Heart left ventricle (tissue), 16 donors: ENCODE data around the gene ARHGAP12. TPM values are rescaled to one million over a fixed set of nuclear protein-coding genes. Genes with fewer than 3 reads are reported as not detected.

Source experiments
- ATAC-seq, 4 donors: fragments of 200-7000 bp; cut with Tn5 transposase; one replicate each; pipeline ENCODE4 v1.9.1; 2020 to 2022; ENCODE audit warnings: moderate library complexity in 4 of 4, mild to moderate bottlenecking in 3 of 4, moderate number of reproducible peaks in 1 of 4
- DNase-seq, 5 donors: peaks; one replicate each; pipeline ENCODE4 v3.0.0-alpha.2; 2020
- H3K27ac ChIP-seq, 12 donors: fragments of 200-600 bp; sonication (generic) in 4 of 12; one replicate each; pipeline versions ENCODE4 v1.5.0 to v1.8.0; 2016 to 2022; ENCODE audit warnings: mild to moderate bottlenecking in 2 of 12
- H3K27me3 ChIP-seq, 9 donors: fragments of 200-600 bp; sonication (generic) in 2 of 9; one replicate each; pipeline versions ENCODE4 v1.5.1 to v1.8.0; 2016 to 2022; ENCODE audit warnings: mild to moderate bottlenecking in 3 of 9
- H3K36me3 ChIP-seq, 9 donors: fragments of 200-600 bp; sonication (generic) in 2 of 9; one replicate each; pipeline versions ENCODE4 v1.5.0 to v1.8.0; 2018 to 2022; ENCODE audit warnings: mild to moderate bottlenecking in 2 of 9
- H3K4me1 ChIP-seq, 12 donors: fragments of 200-600 bp; sonication (generic) in 4 of 12; one replicate each; pipeline versions ENCODE4 v1.5.0 to v1.8.0; 2016 to 2022; ENCODE audit warnings: mild to moderate bottlenecking in 3 of 12
- H3K4me3 ChIP-seq, 12 donors: fragments of 200-600 bp; sonication (generic) in 4 of 12; one replicate each; pipeline versions ENCODE4 v1.5.0 to v1.8.0; 2017 to 2022; ENCODE audit warnings: mild to moderate bottlenecking in 9 of 12, moderate library complexity in 4 of 12
- H3K9me3 ChIP-seq, 12 donors: fragments of 200-600 bp; sonication (generic) in 4 of 12; one replicate each; pipeline versions ENCODE4 v1.5.0 to v1.8.0; 2016 to 2022; ENCODE audit warnings: mild to moderate bottlenecking in 1 of 12
- CTCF ChIP-seq, 12 donors: fragments of 200-600 bp; sonication (generic) in 4 of 12; IDR thresholded peaks; one replicate each; pipeline versions ENCODE4 v1.5.0 to v1.8.0; 2018 to 2022; ENCODE audit warnings: antibody characterized with exemption in 12 of 12, mild to moderate bottlenecking in 5 of 12
- POLR2A ChIP-seq, 2 donors: fragments of 450-650 bp; IDR thresholded peaks; one replicate each; pipeline ENCODE4 v1.6.1; 2017; ENCODE audit warnings: antibody characterized with exemption in 2 of 2, mild to moderate bottlenecking in 2 of 2, moderate library complexity in 2 of 2
- WGBS, 4 donors: extraction: QIAGEN DNeasy Blood & Tissue Kit in 2 of 4; methylation state at CpG; one replicate each; pipeline versions ENCODE4 v1.1.5 to v1.1.7; 2013 to 2018; 5-methylcytosine and 5-hydroxymethylcytosine counted together
- intact Hi-C, 10 donors: fragments of 100-400 bp; cut with DNase I; formaldehyde crosslinking; loops; one replicate each; pipeline versions ENCODE4 v1.11.1 to v1.14.2; 2022
- polyA plus RNA-seq, 2 donors: library from polyadenylated mRNA; stranded (reverse); fragments of 200-250 nt; gene quantifications; one replicate each; pipeline ENCODE4 v1.2.3, GENCODE V29; 2013
- total RNA-seq, 9 donors: library from RNA; depleted of rRNA in 2 of 9; stranded (reverse); fragments of >200 nt in 2 of 9; fragmentation: NEBNext Ultra II Directional in 3 of 9; extraction: Animal tissue kit (Norgen Biotek cat#: 25700) in 3 of 9; gene quantifications; one replicate each; pipeline versions ENCODE4 v1.1.0 to v1.2.4, GENCODE V29; 2016 to 2023
- donor health status: ischemic (EF 13 %, LVEDD 7.1; RV severe dilation, severe dysfunction).
- donor health status: healthy with polysubstance abuse.
- donor health status: DM: no; HTN: yes; CAD: no.
- donor health status: DM: no; HTN: no; CAD: no.
- donor health status: ischemic (EF 25% LVEDD 6.9; RV normal size, moderate dysfunction).
- donor health status: ischemic (EF 25% LVEDD 5.7; RV mildly dilated, moderate dysfunction).
- donor health status: healthy.
- donor health status: DM: yes; HTN: yes; CAD: no.
- donor health status: ischemic (EF 35%, LVEDD 5.7; RV mildly dilated, moderate dysfunction).
- donor health status: nonischemic (EF 11% LVEDD 7.7; RV severe dilation, severe dysfunction).
- donor health status: DM: yes; HTN: yes; CAD: no.
- donor health status: PGD.
- donor health status: ischemic (EF 29% LVEDD 5.4; RV normal size, mild dysfunction).
- donor health status: nonischemic (EF 23%, LVEDD 6.1; RV moderate dilation, normal function).

Gene ARHGAP12
- total and polyA plus RNA-seq, 11 donors, result 11.5 to 27.6 (median 20.1) TPM

- H3K9me3 ChIP-seq, result peaks cover 0 to 6% (median 0%) of the 10 kb centered on the region in 12 donors
- no peak overlapping the region for H3K4me3 ChIP-seq
- intact Hi-C loops, result no loop called here
- no peak overlapping the region for H3K27ac ChIP-seq
- no peaks in the 10 kb centered on the region for H3K4me1 ChIP-seq
- 57 to 60% (median 58%) methylated on average over 1 of the region's 1 CpG for WGBS, 4 donors
- ATAC-seq (no peak), DNase-seq (no peak)
- H3K27me3 ChIP-seq, result no peaks in the 10 kb centered on the region
- TF ChIP-seq POLR2A (IDR thresholded peaks at IDR 0.05) (no peak), CTCF (IDR thresholded peaks at IDR 0.05) (no peak)
- H3K36me3 ChIP-seq, result no peaks in the 10 kb centered on the region
Measured at GRCh38 chr10:31789555-31789954, 139.1 kb downstream of the ARHGAP12 start.

- no peaks in the 10 kb centered on the region for H3K36me3 ChIP-seq
- H3K4me3 ChIP-seq, result no peak overlapping the region
- no peak for ATAC-seq
- DNase-seq, result no peak
- TF ChIP-seq CTCF (IDR thresholded peaks at IDR 0.05) (no peak), POLR2A (IDR thresholded peaks at IDR 0.05) (no peak)
- no peaks in the 10 kb centered on the region for H3K9me3 ChIP-seq
- no peak overlapping the region for H3K27ac ChIP-seq
- H3K27me3 ChIP-seq, result no peaks in the 10 kb centered on the region
- 19 to 52% (median 32%) methylated on average over 2 of the region's 2 CpGs for WGBS, 4 donors
- intact Hi-C loops, result no loop called here
- no peaks in the 10 kb centered on the region for H3K4me1 ChIP-seq
Measured at GRCh38 chr10:31782701-31783100, 145.9 kb downstream of the ARHGAP12 start.

- Histone ChIP-seq H3K9me3 (peaks cover 0 to 3% (median 0%) of the 10 kb centered on the region in 12 donors), H3K4me1 (no peaks in the 10 kb centered on the region), H3K4me3 (no peak overlapping the region), H3K36me3 (no peaks in the 10 kb centered on the region), H3K27ac (no peak overlapping the region), H3K27me3 (no peaks in the 10 kb centered on the region)
- ATAC-seq (no peak), DNase-seq (no peak)
- 71 to 85% (median 81%) methylated on average over 2 of the region's 2 CpGs for WGBS, 4 donors
- intact Hi-C loops, result no loop called here
- no peak for TF ChIP-seq CTCF (IDR thresholded peaks at IDR 0.05)
- TF ChIP-seq POLR2A (IDR thresholded peaks at IDR 0.05), result no peak
Measured at GRCh38 chr10:31780717-31781116, 147.9 kb downstream of the ARHGAP12 start.

- Histone ChIP-seq H3K4me3 (no peak overlapping the region), H3K36me3 (no peaks in the 10 kb centered on the region), H3K9me3 (peaks cover 0 to 3% (median 0%) of the 10 kb centered on the region in 12 donors), H3K27me3 (no peaks in the 10 kb centered on the region), H3K4me1 (peaks cover 0 to 5% (median 0%) of the 10 kb centered on the region in 12 donors), H3K27ac (no peak overlapping the region)
- no peak for TF ChIP-seq CTCF (IDR thresholded peaks at IDR 0.05)
- no peak for TF ChIP-seq POLR2A (IDR thresholded peaks at IDR 0.05)
- no peak for DNase-seq
- no peak for ATAC-seq
- intact Hi-C loops, result loop anchor here in 2 of 10 donors (10.0 kb wide), 4 partner anchors 254 to 1024 kb away; partner anchors contain the start of gene ZEB1 (in 1 of the 2)
- WGBS, 4 donors, result 95 to 96% (median 95%) methylated on average over 3 of the region's 3 CpGs
Measured at GRCh38 chr10:31778627-31779026, 150.0 kb downstream of the ARHGAP12 start.
